K562 (cell line): ENCODE results near the gene TSPAN18. TPM values are rescaled to one million over a fixed set of nuclear protein-coding genes. Genes with fewer than 3 reads are reported as not detected.

Source experiments
- ATAC-seq: fragments of 200-7000 bp; cut with Tn5 transposase; 3 replicates; pipeline ENCODE4 v1.9.1; 2020; ENCODE audit warnings: moderate library complexity
- BruUV-seq: library from RNA; stranded (reverse); fragments of 400-500 nt; replicated peaks from 2 replicates; lab custom pipeline; 2021; lab: Mats Ljungman, UMichigan
- CTCF ChIA-PET: fragments of 300-600 bp; formaldehyde crosslinking; extraction: SDS; loops from one replicate; lab custom pipeline; 2021; ENCODE audit warnings: low intra/inter-chr PET ratio; lab: Yijun Ruan, JAX
- POLR2A ChIA-PET: fragments of 300-600, 350-650 bp; sonication (Branson Sonifier 250); formaldehyde crosslinking; extraction: SDS; loops from one replicate; lab custom pipeline; 2021; ENCODE audit warnings: antibody characterized with exemption, inconsistent platforms; lab: Yijun Ruan, JAX
- DNase-seq, 4 experiments: peaks; one replicate each; pipeline versions ENCODE4 v3.0.0 to v3.0.0-alpha.2; 2011 to 2018; ENCODE audit warnings: low spot score in 3 of 4, mixed read lengths in 3 of 4; ENCODE audit errors: extremely low read depth in 1 of 4
- FAIRE-seq: peaks from 2 replicates; lab custom pipeline; 2011; peaks lifted over from hg19 to GRCh38; lab: Jason Lieb, UNC
- H2AFZ ChIP-seq: 2 replicates; pipeline ENCODE4 v1.6.0; 2011; ENCODE audit warnings: low read depth, low read length, control low read depth, inconsistent platforms
- H3K27ac ChIP-seq: fragments of 200-600 bp; 3 replicates; pipeline ENCODE4 v1.8.0; 2011; ENCODE audit warnings: low read depth, mild to moderate bottlenecking, control low read depth, inconsistent platforms, low read length, moderate library complexity, mixed read lengths; ENCODE audit errors: extremely low read depth
- H3K27me3 ChIP-seq, 2 experiments: fragments of 300-600 bp in 1 of 2; 2 replicates in 1 of 2; 3 replicates in 1 of 2; pipeline versions ENCODE4 v1.6.0 to v1.8.0; 2011; ENCODE audit warnings: inconsistent platforms in 2 of 2, low read length in 2 of 2, mild to moderate bottlenecking in 1 of 2, mixed read lengths in 1 of 2, moderate library complexity in 1 of 2; ENCODE audit not compliant: control insufficient read depth in 2 of 2, insufficient read depth in 2 of 2
- H3K36me3 ChIP-seq: fragments of 300-600 bp; 3 replicates; pipeline ENCODE4 v1.8.0; 2011; ENCODE audit warnings: mild to moderate bottlenecking, low read length, inconsistent platforms; ENCODE audit not compliant: control insufficient read depth, insufficient read depth
- H3K4me1 ChIP-seq, 2 experiments: fragments of 200-600 bp in 1 of 2; replicated peaks in 1 of 2; 2 replicates in 1 of 2; 3 replicates in 1 of 2; pipeline versions ENCODE4 v1.5.1 to v1.8.0; 2011; ENCODE audit warnings: inconsistent platforms in 2 of 2, low read length in 2 of 2, mild to moderate bottlenecking in 1 of 2, mixed read lengths in 1 of 2, moderate library complexity in 1 of 2; ENCODE audit not compliant: control insufficient read depth in 2 of 2, insufficient read depth in 2 of 2
- H3K4me2 ChIP-seq: 2 replicates; pipeline ENCODE4 v1.6.1; 2011; ENCODE audit warnings: low read length, control low read depth, inconsistent platforms, mixed read lengths; ENCODE audit not compliant: insufficient read depth
- H3K4me3 ChIP-seq: fragments of 200-600 bp; sonication (generic), shearing (Covaris generic); 2 replicates; pipeline ENCODE4 v1.5.1; 2016; ENCODE audit warnings: control low read depth, inconsistent platforms
- H3K79me2 ChIP-seq: fragments of 200-600 bp; 3 replicates; pipeline ENCODE4 v1.8.0; 2011; ENCODE audit warnings: low read length, inconsistent platforms; ENCODE audit not compliant: control insufficient read depth, insufficient read depth
- H3K9ac ChIP-seq, 2 experiments: 2 replicates each; pipeline versions ENCODE4 v1.6.0 to v1.6.1; 2011; ENCODE audit warnings: low read depth in 2 of 2, low read length in 2 of 2, control low read depth in 1 of 2, inconsistent platforms in 1 of 2, mild to moderate bottlenecking in 1 of 2, mixed read lengths in 1 of 2; ENCODE audit not compliant: insufficient read depth in 1 of 2
- H3K9me1 ChIP-seq: one replicate; pipeline ENCODE4 v1.6.0; 2011; ENCODE audit warnings: inconsistent platforms, mild to moderate bottlenecking, low read length, moderate library complexity; ENCODE audit not compliant: control insufficient read depth, insufficient read depth
- H3K9me3 ChIP-seq: replicated peaks from 2 replicates; pipeline ENCODE4 v1.5.1; 2011; ENCODE audit warnings: low read depth, low read length, inconsistent platforms; ENCODE audit not compliant: control insufficient read depth, insufficient read depth
- H4K20me1 ChIP-seq: replicated peaks from 2 replicates; pipeline ENCODE4 v1.6.1; 2011; ENCODE audit warnings: low read length, inconsistent platforms, mixed read lengths; ENCODE audit not compliant: control insufficient read depth, insufficient read depth
- MAFK ChIP-seq: IDR thresholded peaks from 2 replicates; pipeline ENCODE4 v1.6.1; 2011; ENCODE audit warnings: low read length, improper control_type of control experiment
- NBN ChIP-seq: fragments of 450-650 bp; IDR thresholded peaks from 2 replicates; pipeline ENCODE4 v1.6.1; 2016; ENCODE audit warnings: low read depth, mild to moderate bottlenecking
- NFATC3 ChIP-seq: fragments of 450-650 bp; IDR thresholded peaks from 2 replicates; pipeline ENCODE4 v1.6.1; 2017; ENCODE audit warnings: mild to moderate bottlenecking
- SAFB2 ChIP-seq: fragments of 200-400 bp; formaldehyde crosslinking; IDR thresholded peaks from 2 replicates; pipeline ENCODE4 v1.6.1; 2018; ENCODE audit warnings: borderline replicate concordance, low read length, low read depth, moderate library complexity; ENCODE audit not compliant: severe bottlenecking
- ZBTB34 ChIP-seq: fragments of 250-450 bp; sonication (Bioruptor Pico); IDR thresholded peaks from 2 replicates; pipeline ENCODE4 v1.8.0; 2021; ENCODE audit warnings: mild to moderate bottlenecking, moderate library complexity
- ZNF318 ChIP-seq, 2 experiments: fragments of 450-650 bp; IDR thresholded peaks; 2 replicates each; pipeline ENCODE4 v1.6.1; 2016; ENCODE audit warnings: mild to moderate bottlenecking in 2 of 2, borderline replicate concordance in 1 of 2, low read depth in 1 of 2, moderate library complexity in 1 of 2
- ZNF717 ChIP-seq: fragments of 250-450 bp; sonication (Bioruptor Pico); IDR thresholded peaks from 2 replicates; pipeline ENCODE4 v1.5.0; 2021
- WGBS: fragments of 100-300 bp; shearing (Covaris generic); methylation state at CpG from one replicate; pipeline ENCODE4 v1.1.6; 2016; ENCODE audit warnings: low coverage, mixed read lengths; ENCODE audit not compliant: insufficient coverage; ENCODE audit errors: missing lambda C conversion rate; 5-methylcytosine and 5-hydroxymethylcytosine counted together
- in situ Hi-C: fragments of 300-500 bp; cut with MboI; formaldehyde crosslinking; loops from 4 replicates; pipeline ENCODE4 v1.15.0; 2018; ENCODE audit warnings: inconsistent platforms, mixed read lengths
- intact Hi-C: fragments of 100-400 bp; cut with micrococcal nuclease; formaldehyde crosslinking; loops from 2 replicates; pipeline ENCODE4 v1.14.2; 2022
- polyA plus RNA-seq, 8 experiments: library from polyadenylated mRNA; depleted of rRNA in 4 of 8; stranded (reverse) in 5 of 8; unstranded in 3 of 8; fragments of >200 nt; fragmentation: Nextera tagmentation in 2 of 8; fragmentation: Illumina TruSeq in 1 of 8; extraction: Ambion mirVana in 2 of 8; extraction: Trizol in 1 of 8; gene quantifications; 2 replicates each; pipeline versions ENCODE4 v1.2.1 to v1.2.3, GENCODE V29; 2011 to 2014; ENCODE audit warnings: inconsistent platforms in 1 of 8, missing spikeins in 1 of 8
- total RNA-seq, 7 experiments: library from RNA; depleted of rRNA in 6 of 7; stranded (reverse); fragments of >200 nt in 6 of 7; fragmentation: Illumina TruSeq in 2 of 7; extraction: Trizol in 2 of 7; gene quantifications; 2 replicates each; pipeline versions ENCODE4 v1.2.1 to v1.2.3, GENCODE V29; 2011 to 2021; ENCODE audit warnings: low replicate concordance in 1 of 7

The TSPAN18 gene
- total and polyA plus RNA-seq, 9 of the 15 experiments (the other 6 are each of a cell fraction or from before 2014, with no cell fraction given), result 0.17 to 0.35 (median 0.22) TPM; not detected in 4

GRCh38 chr11:44709966-44710365, 16.8 kb upstream of the TSPAN18 start:
- intact Hi-C loops, result no loop called here
- ATAC-seq (no peak), DNase-seq (no peak), FAIRE-seq (no peak)
- in situ Hi-C loops, result no loop called here
- ChIA-PET POLR2A (interaction anchor here (0.8 to 1.3 kb wide), 2 partner anchors 12 to 13 kb away, joined by 3 to 4 read pairs; no protein-coding TSS in a partner anchor), CTCF (no interaction called here)
- H3K27ac ChIP-seq, result no peak overlapping the region
- no peaks in the 10 kb centered on the region for H3K9me1 ChIP-seq
- no peak overlapping the region for H3K4me2 ChIP-seq
- H3K9ac ChIP-seq, result no peak overlapping the region
- H3K4me1 ChIP-seq, result no peaks in the 10 kb centered on the region; a peak in 1 of 5 replicates
- H2AFZ ChIP-seq, result no peak overlapping the region
- H4K20me1 ChIP-seq, result no peaks in the 10 kb centered on the region
- BruUV-seq, result no TSS peak
- WGBS, result 0% methylated on average over 3 of the region's 3 CpGs
- H3K4me3 ChIP-seq, result no peak overlapping the region
- TF ChIP-seq NFATC3, result no peak
- no peak for TF ChIP-seq NBN
- no peak for TF ChIP-seq MAFK
- no peak for TF ChIP-seq SAFB2
- TF ChIP-seq ZNF318 (IDR thresholded peaks at IDR 0.05; ENCODE audit: borderline replicate concordance in 1 of 2, low read depth in 1 of 2), result no peak
- no peak for TF ChIP-seq ZNF717
- TF ChIP-seq ZBTB34 (CRISPR knock-in tag), result no peak
- H3K36me3 ChIP-seq, result no peaks in the 10 kb centered on the region
- H3K79me2 ChIP-seq, result no peaks in the 10 kb centered on the region
- H3K27me3 ChIP-seq, result peaks cover 9 to 51% of the 10 kb centered on the region in 2 experiments; a peak in 3 of 5 replicates
- H3K9me3 ChIP-seq, result no peaks in the 10 kb centered on the region
